Caki2 (cell line): Measurements from ENCODE around the gene TENM4. TPM values are rescaled to one million over a fixed set of nuclear protein-coding genes. Genes with fewer than 3 reads are reported as not detected.
"Not testable (repeated sequence)": the region's sequence is repeated elsewhere in the genome, so short reads cannot be mapped to it uniquely, and the experiment has no call there.

Experiments used
- DNase-seq: peaks from one replicate; pipeline ENCODE4 v3.0.0-alpha.2; 2015; ENCODE audit warnings: low read depth
- in situ Hi-C: cut with HindIII; loops from 2 replicates; pipeline ENCODE4 v1.10.0; 2016; ENCODE audit warnings: low sequenced_read_pairs, low pct_unique_long_range_greater_than_20kb, mixed read lengths
- total RNA-seq: library from RNA; depleted of rRNA; stranded (reverse); fragments of >200 nt; shearing (Covaris generic); gene quantifications from 2 replicates; pipeline ENCODE4 v1.2.3, GENCODE V29; 2014; ENCODE audit warnings: low replicate concordance

Gene TENM4
- total RNA-seq, 1 experiment from 2014 or later = 0.17 TPM

- in situ Hi-C loops = no loop called here
- peak; percentile 19 for DNase-seq
These were observed 196.5 kb downstream of the TENM4 start for GRCh38 chr11:79244241-79244772.

GRCh38 chr11:79243422-79244210 is 197.2 kb downstream of the TENM4 start:
- DNase-seq = no peak

GRCh38 chr11:79242616-79243015 is 198.2 kb downstream of the TENM4 start:
- in situ Hi-C loops = no loop called here
- no peak for DNase-seq

More at GRCh38 chr11:79243422-79244210, 197.2 kb downstream of the TENM4 start:
- in situ Hi-C loops = no loop called here

GRCh38 chr11:79241852-79242241 is 199.0 kb downstream of the TENM4 start:
- in situ Hi-C loops = no loop called here

GRCh38 chr11:79241205-79241851 is 199.5 kb downstream of the TENM4 start:
- no peak for DNase-seq
- in situ Hi-C loops = no loop called here

More at GRCh38 chr11:79241852-79242241, 199.0 kb downstream of the TENM4 start:
- no peak for DNase-seq

GRCh38 chr11:79237703-79238102 is 203.1 kb downstream of the TENM4 start:
- DNase-seq = no peak
- in situ Hi-C loops = no loop called here

- DNase-seq = no peak
- in situ Hi-C loops = no loop called here
These were observed 203.7 kb downstream of the TENM4 start for GRCh38 chr11:79237091-79237490.

GRCh38 chr11:79236541-79236971 is 204.3 kb downstream of the TENM4 start:
- in situ Hi-C loops = no loop called here
- no peak for DNase-seq

- in situ Hi-C loops = no loop called here
These were observed 205.1 kb downstream of the TENM4 start for GRCh38 chr11:79235696-79236095.

GRCh38 chr11:79232346-79232745 is 208.5 kb downstream of the TENM4 start:
- DNase-seq = no peak
- in situ Hi-C loops = no loop called here

More at GRCh38 chr11:79235696-79236095, 205.1 kb downstream of the TENM4 start:
- no peak for DNase-seq

- no peak for DNase-seq
- in situ Hi-C loops = no loop called here
These were observed 211.8 kb downstream of the TENM4 start for GRCh38 chr11:79229047-79229446.

GRCh38 chr11:79227767-79228755 is 212.8 kb downstream of the TENM4 start:
- no peak for DNase-seq
- in situ Hi-C loops = no loop called here

- in situ Hi-C loops = no loop called here
These were observed 213.5 kb downstream of the TENM4 start for GRCh38 chr11:79227308-79227707.

GRCh38 chr11:79226126-79226525 is 214.7 kb downstream of the TENM4 start:
- in situ Hi-C loops = no loop called here
- no peak for DNase-seq

More at GRCh38 chr11:79227308-79227707, 213.5 kb downstream of the TENM4 start:
- no peak for DNase-seq

GRCh38 chr11:79222163-79222562 is 218.7 kb downstream of the TENM4 start:
- in situ Hi-C loops, DNase-seq: not testable (repeated sequence)

- DNase-seq = no peak
- in situ Hi-C loops = no loop called here
These were observed 219.2 kb downstream of the TENM4 start for GRCh38 chr11:79221444-79222130.

- in situ Hi-C loops = no loop called here
- DNase-seq = no peak
These were observed 220.7 kb downstream of the TENM4 start for GRCh38 chr11:79220171-79220570.
